ENCODE data around the gene ANKS1B.
"Not testable (repeated sequence)": the region's sequence is repeated elsewhere in the genome, so short reads cannot be mapped to it uniquely, and the experiment has no call there.

The ANKS1B gene

GRCh38 chr12:99339663-99340062 lies 645.1 kb downstream of the ANKS1B start:
- no peak for FAIRE-seq

- FAIRE-seq, result no peak
These were observed 650.3 kb downstream of the ANKS1B start for GRCh38 chr12:99334285-99335056.

- no peak for FAIRE-seq
These were observed 651.7 kb downstream of the ANKS1B start for GRCh38 chr12:99332936-99333591.

GRCh38 chr12:99330216-99330615 lies 654.5 kb downstream of the ANKS1B start:
- no peak for FAIRE-seq

- not testable (repeated sequence) for FAIRE-seq
These were observed 663.5 kb downstream of the ANKS1B start for GRCh38 chr12:99321210-99321609.

GRCh38 chr12:99311373-99311772 lies 673.4 kb downstream of the ANKS1B start:
- no peak for FAIRE-seq

- FAIRE-seq, result no peak
These were observed 674.9 kb downstream of the ANKS1B start for GRCh38 chr12:99309812-99310211.

GRCh38 chr12:99302874-99303273 lies 681.9 kb downstream of the ANKS1B start:
- FAIRE-seq, result no peak

GRCh38 chr12:99287136-99287535 lies 697.6 kb downstream of the ANKS1B start:
- FAIRE-seq, result no peak

GRCh38 chr12:99284161-99284560 lies 700.6 kb downstream of the ANKS1B start:
- no peak for FAIRE-seq

GRCh38 chr12:99282624-99283023 lies 702.1 kb downstream of the ANKS1B start:
- FAIRE-seq, result no peak

- no peak for FAIRE-seq
These were observed 702.6 kb downstream of the ANKS1B start for GRCh38 chr12:99282086-99282485.

- FAIRE-seq, result no peak
These were observed 703.5 kb downstream of the ANKS1B start for GRCh38 chr12:99281277-99281676.

- no peak for FAIRE-seq
These were observed 705.8 kb downstream of the ANKS1B start for GRCh38 chr12:99278899-99279298.

- FAIRE-seq, result no peak
These were observed 707.0 kb downstream of the ANKS1B start for GRCh38 chr12:99277591-99278379.

GRCh38 chr12:99271071-99271470 lies 713.7 kb downstream of the ANKS1B start:
- FAIRE-seq, result no peak

GRCh38 chr12:99267038-99267437 lies 717.7 kb downstream of the ANKS1B start:
- FAIRE-seq, result no peak

GRCh38 chr12:99265648-99266047 lies 719.1 kb downstream of the ANKS1B start:
- FAIRE-seq, result no peak

GRCh38 chr12:99261256-99261655 lies 723.5 kb downstream of the ANKS1B start:
- FAIRE-seq, result no peak

- FAIRE-seq, result no peak
These were observed 724.2 kb downstream of the ANKS1B start for GRCh38 chr12:99260456-99260996.

- no peak for FAIRE-seq
These were observed 725.4 kb downstream of the ANKS1B start for GRCh38 chr12:99259040-99259934.

GRCh38 chr12:99257672-99258071 lies 727.1 kb downstream of the ANKS1B start:
- no peak for FAIRE-seq
